Activated CD8-positive, alpha-beta memory T cell treated with anti-CD3 and anti-CD28 coated beads, Interleukin-2, amount 10 ng/mL, durations not matched to agents 7 days and 5 days (primary cell): ENCODE data around the gene CBLN1. TPM values are rescaled to one million over a fixed set of nuclear protein-coding genes. Genes with fewer than 3 reads are reported as not detected.

Source experiments
- ATAC-seq: fragments of 150-1000 bp; cut with Tn5 transposase; one replicate; pipeline ENCODE4 v1.10.0; 2021; ENCODE audit warnings: moderate library complexity
- CTCF ChIA-PET: fragments of 350-600 bp; sonication (Branson Sonifier 250); formaldehyde crosslinking; loops from one replicate; lab custom pipeline; 2021; ENCODE audit warnings: antibody characterized with exemption; lab: Charles Lee
- DNase-seq: peaks from one replicate; pipeline ENCODE4 v3.0.0-alpha.2; 2020
- H3K27ac Mint-ChIP-seq: one replicate; pipeline ENCODE4 v1.8.0; 2021; ENCODE audit warnings: mild to moderate bottlenecking, mixed read lengths
- H3K27me3 Mint-ChIP-seq: one replicate; pipeline ENCODE4 v1.8.0; 2021; ENCODE audit warnings: mixed read lengths
- H3K36me3 Mint-ChIP-seq: one replicate; pipeline ENCODE4 v1.8.0; 2021; ENCODE audit warnings: mild to moderate bottlenecking, mixed read lengths
- H3K4me1 Mint-ChIP-seq: one replicate; pipeline ENCODE4 v1.8.0; 2021; ENCODE audit warnings: mixed read lengths
- H3K4me3 Mint-ChIP-seq: one replicate; pipeline ENCODE4 v1.8.0; 2021; ENCODE audit warnings: mild to moderate bottlenecking, moderate library complexity, mixed read lengths
- H3K9me3 Mint-ChIP-seq: one replicate; pipeline ENCODE4 v1.8.0; 2022; ENCODE audit warnings: low read depth, mixed read lengths
- total RNA-seq, 2 experiments: library from RNA; stranded (reverse); gene quantifications; one replicate each; pipeline ENCODE4 v1.2.3, GENCODE V29; 2021

Gene CBLN1
- total RNA-seq, 2 experiments from 2014 or later = not detected

DNA sequence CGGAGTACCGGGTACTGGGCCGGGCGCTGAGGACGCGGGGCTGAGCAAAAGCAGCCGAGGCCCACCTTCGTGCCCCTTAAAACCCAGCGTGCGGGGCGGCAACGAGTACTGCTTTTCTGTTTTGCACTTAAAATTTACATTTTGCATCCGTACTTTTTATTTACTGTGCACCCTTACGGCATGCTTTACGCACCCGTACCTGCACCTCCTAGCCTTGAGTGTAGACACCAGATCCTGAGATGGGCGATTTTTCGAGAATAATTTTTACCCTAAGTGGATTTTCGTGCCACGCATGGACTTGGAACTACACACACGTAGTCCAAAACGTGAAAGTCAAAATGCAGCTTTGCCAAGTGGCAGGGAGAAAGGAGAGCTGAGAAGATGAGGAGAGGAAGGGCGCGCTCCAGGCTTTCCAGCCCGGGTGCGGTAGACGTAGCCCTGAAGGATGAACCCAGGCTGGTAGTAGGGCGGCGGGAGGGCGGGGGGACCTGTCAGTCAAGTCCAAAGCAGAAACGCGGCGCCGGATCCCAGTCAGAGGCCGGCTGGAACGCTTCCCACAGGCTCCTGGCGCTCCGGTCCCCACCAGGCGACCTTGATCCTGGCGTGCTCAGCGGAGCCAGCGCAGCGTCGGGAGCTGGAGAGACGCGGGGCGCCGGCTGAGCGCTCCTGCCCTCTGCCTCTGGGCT, 1.2 kb upstream of the CBLN1 start:
- H3K36me3 Mint-ChIP-seq = peaks cover 8% of the 10 kb centered on the region
- DNase-seq (no peak), ATAC-seq (no peak)
- H3K27ac Mint-ChIP-seq = peak overlapping the region; percentile 54
- H3K4me1 Mint-ChIP-seq = peaks cover 8% of the 10 kb centered on the region
- H3K4me3 Mint-ChIP-seq = peak overlapping the region; percentile 24
- peaks cover 2% of the 10 kb centered on the region for H3K9me3 Mint-ChIP-seq
- H3K27me3 Mint-ChIP-seq = peaks cover 67% of the 10 kb centered on the region
- CTCF ChIA-PET = no interaction called here

DNA sequence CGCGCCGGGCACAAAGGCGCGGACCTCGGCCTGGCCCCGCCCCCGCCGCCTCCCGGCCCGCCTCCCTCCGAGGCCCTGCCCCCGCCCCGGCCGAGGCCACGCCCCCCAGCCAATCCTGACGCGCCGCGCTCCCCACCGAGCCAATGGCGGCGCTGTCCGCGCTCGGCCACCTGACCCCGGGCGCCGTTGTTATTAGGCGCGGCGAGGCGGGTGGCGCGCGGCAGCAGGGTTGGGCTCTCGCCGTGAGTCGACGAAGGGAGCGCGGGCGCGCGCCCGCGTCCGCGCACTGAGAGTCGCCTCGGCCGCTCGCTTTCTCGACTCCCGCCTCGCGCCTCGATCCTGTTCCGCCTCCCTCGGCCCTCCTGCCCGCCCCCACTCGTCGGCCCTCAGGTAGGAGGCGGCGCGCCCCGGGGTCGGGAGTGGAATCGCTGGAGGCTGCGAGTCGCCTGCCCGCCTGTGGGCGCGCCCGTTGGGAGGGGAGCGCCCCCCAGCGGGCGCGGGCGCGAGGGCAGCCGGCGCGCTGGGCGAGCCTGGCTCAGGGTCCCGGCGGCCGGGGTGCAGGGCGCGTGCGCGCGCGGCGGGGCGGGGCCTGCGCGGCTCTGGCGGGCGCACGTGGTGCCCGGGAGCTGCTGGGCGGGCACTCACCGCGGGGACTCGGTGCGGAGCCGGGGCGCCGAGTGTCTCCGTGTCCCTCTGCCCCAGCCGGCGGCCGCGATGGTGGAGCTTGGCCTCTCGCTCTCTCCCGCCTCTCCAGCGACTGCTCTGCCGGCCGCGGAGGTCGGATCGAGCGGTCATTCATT, 405 bp upstream of the CBLN1 start:
- peak; percentile 57 for DNase-seq
- peak; percentile 84 for ATAC-seq
- H3K27ac Mint-ChIP-seq = peak overlapping the region; percentile 54
- peaks cover 8% of the 10 kb centered on the region for H3K4me1 Mint-ChIP-seq
- peaks cover 2% of the 10 kb centered on the region for H3K9me3 Mint-ChIP-seq
- H3K36me3 Mint-ChIP-seq = peaks cover 8% of the 10 kb centered on the region
- peak overlapping the region; percentile 24 for H3K4me3 Mint-ChIP-seq
- CTCF ChIA-PET = no interaction called here
- H3K27me3 Mint-ChIP-seq = peaks cover 74% of the 10 kb centered on the region

GRCh38 chr16:49280841-49281371, 732 bp downstream of the CBLN1 start:
- Mint-ChIP-seq H3K36me3 (peaks cover 8% of the 10 kb centered on the region), H3K4me3 (peak overlapping the region; percentile 13), H3K4me1 (peaks cover 8% of the 10 kb centered on the region), H3K27me3 (peaks cover 82% of the 10 kb centered on the region), H3K9me3 (peaks cover 2% of the 10 kb centered on the region), H3K27ac (peak overlapping the region; percentile 11)
- DNase-seq (no peak), ATAC-seq (no peak)
- CTCF ChIA-PET = no interaction called here

DNA sequence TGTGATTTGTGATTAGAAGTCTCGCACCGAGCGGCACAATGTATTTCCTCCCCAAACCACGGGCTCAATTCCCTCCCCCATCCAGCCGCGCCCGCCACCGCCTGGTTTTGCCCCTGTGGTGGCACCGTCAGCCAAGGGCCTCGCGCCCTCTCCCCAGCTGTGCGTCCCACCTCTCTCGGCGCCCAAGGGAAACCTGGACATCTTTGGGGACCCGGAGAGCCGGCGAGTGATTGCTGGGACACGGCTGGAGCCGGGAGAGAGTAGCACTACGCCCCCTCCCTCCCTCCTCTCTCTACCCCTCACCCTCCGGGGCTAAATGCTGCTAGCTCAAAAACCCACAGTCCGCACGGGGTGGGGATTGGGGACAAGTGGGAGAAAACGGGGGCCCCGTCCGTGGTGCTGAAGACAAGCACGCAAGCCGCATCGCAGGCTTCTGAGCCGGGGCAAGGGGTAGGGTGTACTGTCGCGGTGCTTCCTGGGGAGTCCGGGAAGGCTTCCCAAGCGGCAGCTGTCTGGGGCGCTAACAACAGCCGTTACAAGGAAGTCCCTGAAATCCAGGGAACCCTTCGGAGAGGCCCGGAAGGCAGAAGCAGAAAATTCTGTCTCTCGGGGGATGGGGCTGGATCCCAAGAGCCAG, 1.4 kb downstream of the CBLN1 start:
- H3K36me3 Mint-ChIP-seq = peaks cover 8% of the 10 kb centered on the region
- no peak overlapping the region for H3K4me3 Mint-ChIP-seq
- no peak overlapping the region for H3K27ac Mint-ChIP-seq
- peaks cover 83% of the 10 kb centered on the region for H3K27me3 Mint-ChIP-seq
- CTCF ChIA-PET = no interaction called here
- ATAC-seq (no peak), DNase-seq (no peak)
- peaks cover 8% of the 10 kb centered on the region for H3K4me1 Mint-ChIP-seq
- peaks cover 2% of the 10 kb centered on the region for H3K9me3 Mint-ChIP-seq

DNA sequence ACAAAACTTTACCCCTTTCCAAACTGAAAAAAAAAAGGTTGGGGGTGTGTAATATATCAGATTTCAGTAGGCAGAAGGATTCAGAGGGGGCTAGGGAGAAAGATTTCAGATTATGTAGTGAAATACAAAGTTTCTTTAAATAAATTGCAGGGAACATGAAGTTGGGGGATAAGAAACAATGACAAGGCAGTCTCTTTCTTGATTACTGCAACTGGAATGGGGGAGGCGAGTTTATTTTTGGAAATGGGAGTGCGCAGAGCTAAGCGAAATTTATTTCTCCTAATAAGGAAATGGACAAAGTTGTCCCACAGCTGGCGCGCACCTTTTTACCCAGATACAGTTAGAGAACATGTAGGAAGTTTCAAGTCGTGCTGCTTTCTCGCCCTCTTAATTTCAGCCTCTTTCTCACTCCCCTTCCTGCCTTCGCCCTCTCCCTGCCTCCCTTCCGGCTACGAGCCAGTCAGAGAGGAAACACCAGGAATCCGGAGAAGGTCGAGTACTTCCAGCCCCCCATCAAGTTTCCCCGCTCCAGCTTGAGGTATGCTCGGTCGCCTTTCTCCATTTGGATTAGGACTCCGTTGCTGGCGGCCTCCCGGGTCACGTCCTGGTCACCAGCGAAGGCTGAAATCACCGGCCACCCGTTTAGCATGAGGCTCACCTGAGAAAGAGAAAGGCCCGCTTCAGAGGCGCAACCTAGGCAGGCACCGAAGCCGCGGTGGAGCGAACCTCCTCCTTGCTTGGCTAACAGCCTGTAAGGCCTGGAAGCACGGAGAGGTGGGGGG, 2.5 kb downstream of the CBLN1 start:
- H3K4me1 Mint-ChIP-seq = peaks cover 8% of the 10 kb centered on the region
- peaks cover 2% of the 10 kb centered on the region for H3K9me3 Mint-ChIP-seq
- H3K4me3 Mint-ChIP-seq = no peak overlapping the region
- H3K36me3 Mint-ChIP-seq = peaks cover 8% of the 10 kb centered on the region
- no peak overlapping the region for H3K27ac Mint-ChIP-seq
- peaks cover 83% of the 10 kb centered on the region for H3K27me3 Mint-ChIP-seq
- DNase-seq = no peak
- CTCF ChIA-PET = no interaction called here
- ATAC-seq = no peak

DNA sequence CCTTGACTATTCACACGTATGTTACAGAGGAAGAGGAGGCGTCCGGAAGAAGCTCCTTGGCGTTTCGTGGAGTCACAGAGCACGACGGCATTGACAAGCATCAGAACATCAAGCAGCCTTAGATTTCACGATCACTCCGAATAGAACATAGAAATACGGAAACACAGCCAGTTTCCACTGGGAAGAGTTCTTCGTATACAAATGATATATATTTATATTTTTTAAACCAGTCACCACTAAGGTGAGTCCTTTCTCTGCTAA, 3.1 kb downstream of the CBLN1 start:
- Mint-ChIP-seq H3K9me3 (peaks cover 2% of the 10 kb centered on the region), H3K27ac (peak overlapping the region; percentile 50), H3K4me3 (no peak overlapping the region), H3K27me3 (peaks cover 82% of the 10 kb centered on the region), H3K4me1 (peaks cover 8% of the 10 kb centered on the region), H3K36me3 (peaks cover 8% of the 10 kb centered on the region)
- DNase-seq (no peak), ATAC-seq (no peak)
- CTCF ChIA-PET = no interaction called here

- Mint-ChIP-seq H3K4me3 (no peak overlapping the region), H3K36me3 (peaks cover 8% of the 10 kb centered on the region), H3K27me3 (peaks cover 80% of the 10 kb centered on the region), H3K4me1 (peaks cover 8% of the 10 kb centered on the region), H3K27ac (peak overlapping the region; percentile 50), H3K9me3 (peaks cover 2% of the 10 kb centered on the region)
- CTCF ChIA-PET = no interaction called here
- ATAC-seq = no peak
- no peak for DNase-seq
Observed at GRCh38 chr16:49277766-49278566, 3.7 kb downstream of the CBLN1 start.

DNA sequence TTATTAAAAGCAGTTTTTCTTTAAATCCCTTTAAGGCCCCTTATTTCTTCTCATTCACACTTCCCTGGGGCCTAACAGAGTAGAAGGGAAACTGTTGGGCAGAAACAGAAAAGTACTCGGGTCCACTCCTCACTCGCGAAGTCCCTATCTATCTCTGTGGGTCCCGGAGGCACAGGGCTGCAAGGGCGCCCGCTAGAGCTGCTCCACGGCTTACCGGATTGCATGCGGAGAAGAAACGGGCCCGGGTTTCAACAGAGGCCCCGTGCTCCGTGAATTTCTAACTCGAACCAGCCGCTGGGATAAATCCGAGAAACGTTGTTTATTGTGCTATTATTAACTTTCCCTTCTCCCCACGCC, 4.3 kb downstream of the CBLN1 start:
- CTCF ChIA-PET = no interaction called here
- no peak for ATAC-seq
- H3K36me3 Mint-ChIP-seq = peaks cover 5% of the 10 kb centered on the region
- H3K27me3 Mint-ChIP-seq = peaks cover 74% of the 10 kb centered on the region
- peaks cover 2% of the 10 kb centered on the region for H3K4me1 Mint-ChIP-seq
- no peaks in the 10 kb centered on the region for H3K9me3 Mint-ChIP-seq
- no peak overlapping the region for H3K27ac Mint-ChIP-seq
- H3K4me3 Mint-ChIP-seq = no peak overlapping the region
- DNase-seq = no peak

DNA sequence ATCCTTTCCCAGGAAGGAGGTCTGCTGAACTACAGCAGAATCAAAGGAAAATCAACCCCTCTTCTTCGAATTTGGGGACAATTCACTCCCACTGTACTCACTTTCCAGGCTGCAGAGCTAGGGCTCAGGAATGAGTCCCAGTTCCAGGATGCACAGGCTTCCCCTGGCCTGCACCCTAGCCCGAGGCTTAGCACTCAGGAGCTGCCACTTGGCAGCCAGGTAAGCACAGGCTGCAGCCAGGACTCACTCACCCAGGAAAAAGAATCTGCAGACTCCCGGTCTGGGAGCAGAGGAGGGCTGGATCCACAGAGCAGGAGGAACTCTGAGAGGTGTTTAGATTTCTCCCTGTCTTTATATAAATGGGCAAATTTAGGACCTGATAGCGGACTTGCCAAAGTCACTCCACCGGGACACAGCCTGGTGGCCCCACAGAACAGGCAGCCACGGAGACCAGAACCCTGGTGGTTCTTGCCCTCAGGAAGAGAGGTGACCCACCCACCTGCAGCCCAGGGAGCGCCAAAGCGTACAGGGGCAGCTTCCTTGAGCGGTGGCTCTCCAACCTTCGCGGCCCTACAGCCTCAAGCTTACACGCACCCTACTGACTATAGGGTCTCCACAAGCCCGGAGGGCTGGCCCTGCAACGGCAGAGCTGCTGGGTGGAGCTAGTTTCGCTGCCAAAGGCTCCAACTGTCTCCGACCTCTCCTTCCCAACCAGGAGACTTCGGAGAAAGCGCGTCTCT, 4.8 kb downstream of the CBLN1 start:
- CTCF ChIA-PET = no interaction called here
- ATAC-seq = no peak
- Mint-ChIP-seq H3K27me3 (peaks cover 74% of the 10 kb centered on the region), H3K4me1 (peaks cover 2% of the 10 kb centered on the region), H3K27ac (no peak overlapping the region), H3K4me3 (no peak overlapping the region), H3K9me3 (no peaks in the 10 kb centered on the region), H3K36me3 (peaks cover 5% of the 10 kb centered on the region)
- DNase-seq = no peak

DNA sequence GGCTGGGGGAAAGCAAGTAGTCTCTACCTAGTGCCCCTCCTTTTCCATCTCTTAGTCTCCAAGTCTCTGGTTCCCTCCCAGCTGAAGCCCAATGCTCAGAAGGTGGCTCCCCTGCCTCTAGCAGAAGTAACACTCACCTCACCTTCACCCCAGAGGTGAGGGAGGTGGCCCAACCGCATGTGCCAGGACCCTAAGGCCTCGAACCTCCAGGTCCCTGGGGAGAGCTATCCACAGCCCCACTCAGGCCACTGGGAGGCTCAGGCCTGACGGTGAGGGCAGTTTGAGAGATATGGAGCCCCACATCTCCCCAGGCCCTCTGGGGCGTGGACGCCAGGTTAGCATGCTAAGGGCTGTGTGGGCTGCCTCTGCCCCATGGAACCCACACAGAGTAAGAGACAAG, 5.8 kb downstream of the CBLN1 start:
- Mint-ChIP-seq H3K9me3 (no peaks in the 10 kb centered on the region), H3K27ac (no peak overlapping the region), H3K36me3 (peaks cover 5% of the 10 kb centered on the region), H3K4me3 (no peak overlapping the region), H3K4me1 (peaks cover 1% of the 10 kb centered on the region), H3K27me3 (peaks cover 71% of the 10 kb centered on the region)
- no peak for ATAC-seq
- no peak for DNase-seq
- CTCF ChIA-PET = no interaction called here

DNA sequence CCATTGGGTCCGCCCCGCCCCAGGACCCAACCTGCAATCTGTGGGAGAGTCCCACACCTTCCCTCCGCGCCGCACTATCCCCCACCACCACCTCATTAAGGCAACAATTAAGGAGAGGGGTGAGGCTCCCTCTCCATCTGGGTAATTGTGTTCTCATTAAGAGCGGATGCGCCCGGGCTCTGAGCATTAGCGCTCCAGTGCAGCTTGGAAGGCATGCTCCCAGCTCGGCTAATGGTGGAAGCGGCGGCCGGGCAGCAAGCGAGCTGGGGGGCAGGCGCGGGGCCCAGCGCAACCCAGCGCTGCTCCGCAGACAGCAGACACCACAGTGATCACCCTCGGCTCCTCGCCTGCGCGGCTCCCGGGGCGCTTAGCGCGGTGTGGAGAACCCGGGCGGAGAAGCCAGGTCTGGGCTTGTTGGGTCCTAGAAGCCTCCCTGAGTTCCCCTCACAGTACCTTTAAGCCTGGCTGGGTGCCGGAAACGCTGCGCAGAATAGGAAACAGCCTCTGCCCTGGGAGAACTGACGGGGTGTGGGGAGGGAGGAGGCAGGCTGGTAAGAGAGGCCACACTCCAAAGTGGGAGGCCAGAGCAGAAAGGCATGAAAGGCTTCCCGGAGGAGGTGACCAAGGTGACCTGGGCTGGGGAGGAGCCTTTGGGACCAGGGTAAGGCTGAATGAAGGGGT, 6.4 kb downstream of the CBLN1 start:
- peaks cover 64% of the 10 kb centered on the region for H3K27me3 Mint-ChIP-seq
- CTCF ChIA-PET = no interaction called here
- H3K27ac Mint-ChIP-seq = no peak overlapping the region
- no peak overlapping the region for H3K4me3 Mint-ChIP-seq
- peaks cover 5% of the 10 kb centered on the region for H3K36me3 Mint-ChIP-seq
- no peaks in the 10 kb centered on the region for H3K4me1 Mint-ChIP-seq
- H3K9me3 Mint-ChIP-seq = no peaks in the 10 kb centered on the region
- DNase-seq = no peak
- ATAC-seq = no peak

DNA sequence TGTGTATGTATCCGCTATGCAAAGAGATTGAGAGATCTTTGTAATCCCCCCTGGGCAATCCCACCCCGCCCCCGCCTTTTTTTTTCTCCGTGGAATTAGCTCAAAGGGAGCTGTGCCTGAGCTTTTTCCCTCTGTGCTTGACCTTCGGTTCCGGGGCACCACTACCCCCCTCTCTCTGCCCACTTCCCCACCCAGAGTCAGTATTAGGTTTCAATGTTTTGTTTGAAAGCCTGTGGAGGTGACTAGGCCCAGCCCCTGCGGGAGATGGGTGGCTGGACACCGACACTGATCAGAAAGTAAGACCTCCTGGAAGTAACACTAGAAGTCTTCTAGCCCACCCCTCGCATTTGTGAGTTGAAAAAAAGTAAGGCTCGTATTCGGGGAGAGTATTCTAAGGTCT, 7.0 kb downstream of the CBLN1 start:
- Mint-ChIP-seq H3K27ac (no peak overlapping the region), H3K9me3 (no peaks in the 10 kb centered on the region), H3K4me3 (no peak overlapping the region), H3K36me3 (peaks cover 4% of the 10 kb centered on the region), H3K27me3 (peaks cover 58% of the 10 kb centered on the region), H3K4me1 (no peaks in the 10 kb centered on the region)
- ATAC-seq (no peak), DNase-seq (no peak)
- CTCF ChIA-PET = no interaction called here
